Astrocyte of the cerebellum (primary cell): ENCODE data around the gene KDM4C.

ENCODE experiments used
- DNase-seq: peaks from one replicate; pipeline ENCODE4 v3.0.0-alpha.2; 2011; ENCODE audit warnings: low read depth
- H3K4me3 ChIP-seq: 2 replicates; pipeline ENCODE4 v1.5.1; 2011; ENCODE audit warnings: mild to moderate bottlenecking, low read depth, low read length, moderate library complexity
- CTCF ChIP-seq: IDR thresholded peaks from 2 replicates; pipeline ENCODE4 v1.5.1; 2012; ENCODE audit warnings: low read length, low read depth, moderate library complexity, mild to moderate bottlenecking; ENCODE audit errors: missing control alignments
- in situ Hi-C: cut with HindIII; loops from 2 replicates; pipeline ENCODE4 v1.10.0; 2017; ENCODE audit warnings: low sequenced_read_pairs

Gene KDM4C

GRCh38 chr9:7053903-7054302, 296.1 kb downstream of the KDM4C start:
- in situ Hi-C loops: no loop called here
- no peak for TF ChIP-seq CTCF
- H3K4me3 ChIP-seq: no peak overlapping the region
- DNase-seq: no peak

- no peak for TF ChIP-seq CTCF
- in situ Hi-C loops: no loop called here
- DNase-seq: no peak
- no peak overlapping the region for H3K4me3 ChIP-seq
Measured at GRCh38 chr9:7055171-7055903, 297.6 kb downstream of the KDM4C start.

GRCh38 chr9:7056254-7056653, 298.5 kb downstream of the KDM4C start:
- H3K4me3 ChIP-seq: no peak overlapping the region
- in situ Hi-C loops: no loop called here
- TF ChIP-seq CTCF: no peak
- DNase-seq: no peak

GRCh38 chr9:7058473-7058872, 300.7 kb downstream of the KDM4C start:
- TF ChIP-seq CTCF: no peak
- no peak overlapping the region for H3K4me3 ChIP-seq
- in situ Hi-C loops: no loop called here
- peak; percentile 8 for DNase-seq

GRCh38 chr9:7067169-7067568, 309.4 kb downstream of the KDM4C start:
- in situ Hi-C loops: no loop called here

GRCh38 chr9:7071916-7072315, 314.1 kb downstream of the KDM4C start:
- no peak for DNase-seq
- no peak for TF ChIP-seq CTCF
- no peak overlapping the region for H3K4me3 ChIP-seq
- in situ Hi-C loops: no loop called here

More at GRCh38 chr9:7067169-7067568, 309.4 kb downstream of the KDM4C start:
- no peak for TF ChIP-seq CTCF
- no peak for DNase-seq
- H3K4me3 ChIP-seq: no peak overlapping the region
